HepG2 (cell line): Measurements from ENCODE around the gene MGAT4D. TPM values are rescaled to one million over a fixed set of nuclear protein-coding genes. Genes with fewer than 3 reads are reported as not detected.

Experiments used
- DNMT1 ChIP-seq: sonication (generic); formaldehyde crosslinking; IDR thresholded peaks from 2 replicates; pipeline ENCODE4 v1.5.1; 2020; ENCODE audit warnings: mild to moderate bottlenecking, missing genetic modification reagents
- FOXK2 ChIP-seq: fragments of 450-650 bp; IDR thresholded peaks from 2 replicates; pipeline ENCODE4 v1.6.1; 2016
- FOXP1 ChIP-seq, 2 experiments: fragments of 450-650 bp in 1 of 2; IDR thresholded peaks; 2 replicates each; pipeline ENCODE4 v1.6.1; 2017 to 2018; ENCODE audit warnings: antibody characterized with exemption in 1 of 2
- JUNB ChIP-seq: sonication (generic); formaldehyde crosslinking; IDR thresholded peaks from 2 replicates; pipeline ENCODE4 v1.8.0; 2022; ENCODE audit warnings: missing genetic modification reagents, mild to moderate bottlenecking, borderline replicate concordance
- KDM4B ChIP-seq: sonication (generic); formaldehyde crosslinking; IDR thresholded peaks from 2 replicates; pipeline ENCODE4 v1.4.0; 2020; ENCODE audit warnings: missing genetic modification reagents
- MED1 ChIP-seq: sonication (generic); formaldehyde crosslinking; IDR thresholded peaks from 2 replicates; pipeline ENCODE4 v1.4.0; 2020; ENCODE audit warnings: missing genetic modification reagents
- MEIS2 ChIP-seq: sonication (generic); formaldehyde crosslinking; IDR thresholded peaks from 2 replicates; pipeline ENCODE4 v1.9.0; 2021; ENCODE audit warnings: mild to moderate bottlenecking, missing genetic modification reagents
- PRMT3 ChIP-seq: sonication (generic); formaldehyde crosslinking; IDR thresholded peaks from 2 replicates; pipeline ENCODE4 v1.8.1; 2022; ENCODE audit warnings: low read depth, mild to moderate bottlenecking, moderate library complexity, missing genetic modification reagents, borderline replicate concordance
- SALL2 ChIP-seq: sonication (generic); formaldehyde crosslinking; IDR thresholded peaks from 2 replicates; pipeline ENCODE4 v1.8.1; 2023; ENCODE audit warnings: mild to moderate bottlenecking, missing genetic modification reagents, inconsistent platforms
- TOE1 ChIP-seq: sonication (generic); formaldehyde crosslinking; IDR thresholded peaks from 2 replicates; pipeline ENCODE4 v1.4.0; 2020; ENCODE audit warnings: mild to moderate bottlenecking, missing genetic modification reagents
- TRIM24 ChIP-seq: sonication (generic); formaldehyde crosslinking; IDR thresholded peaks from 2 replicates; pipeline ENCODE4 v1.8.0; 2022; ENCODE audit warnings: mild to moderate bottlenecking, missing genetic modification reagents
- ZNF33A ChIP-seq: sonication (generic); formaldehyde crosslinking; IDR thresholded peaks from 2 replicates; pipeline ENCODE4 v1.5.1; 2020; ENCODE audit warnings: missing genetic modification reagents, mild to moderate bottlenecking, moderate library complexity, borderline replicate concordance
- ZNF557 ChIP-seq: sonication (generic); formaldehyde crosslinking; IDR thresholded peaks from 2 replicates; pipeline ENCODE4 v1.4.0; 2020; ENCODE audit warnings: missing genetic modification reagents
- polyA plus RNA-seq, 8 experiments: library from polyadenylated mRNA; depleted of rRNA in 3 of 8; stranded (reverse) in 7 of 8; unstranded in 1 of 8; fragments of >200 nt; fragmentation: Illumina TruSeq in 4 of 8; extraction: Trizol in 4 of 8; gene quantifications; 2 replicates each; pipeline versions ENCODE4 v1.2.1 to v1.2.3, GENCODE V29; 2011 to 2016; ENCODE audit warnings: low read depth in 4 of 8, missing spikeins in 1 of 8, mixed read lengths in 1 of 8; ENCODE audit not compliant: insufficient read depth in 1 of 8
- total RNA-seq, 5 experiments: library from RNA; depleted of rRNA; stranded (reverse); fragments of >200 nt; fragmentation: Illumina TruSeq; extraction: Trizol; gene quantifications; 2 replicates each; pipeline ENCODE4 v1.2.3, GENCODE V29; 2016; ENCODE audit warnings: low read depth in 1 of 5
- TF ChIP-seq, protein P1 (sequence below): sonication (generic); formaldehyde crosslinking; IDR thresholded peaks from 2 replicates; pipeline ENCODE4 v1.4.0; 2020; ENCODE audit warnings: mild to moderate bottlenecking, missing genetic modification reagents
- TF ChIP-seq, protein P2 (sequence below), 2 experiments: sonication (generic) in 1 of 2; formaldehyde crosslinking in 1 of 2; IDR thresholded peaks; 2 replicates each; pipeline versions ENCODE4 v1.6.1 to v1.9.0; 2014 to 2022; ENCODE audit warnings: antibody characterized with exemption in 1 of 2, borderline replicate concordance in 1 of 2, inconsistent platforms in 1 of 2, low read depth in 1 of 2, missing genetic modification reagents in 1 of 2
- TF ChIP-seq, protein P3 (sequence below): sonication (generic); formaldehyde crosslinking; IDR thresholded peaks from 2 replicates; pipeline ENCODE4 v1.9.0; 2021; ENCODE audit warnings: missing genetic modification reagents, borderline replicate concordance
- TF ChIP-seq, protein P4 (sequence below): IDR thresholded peaks from 2 replicates; pipeline ENCODE4 v1.6.1; 2016; ENCODE audit warnings: missing compliant biosample characterization, missing genetic modification reagents, borderline replicate concordance

MGAT4D gene
- total and polyA plus RNA-seq, 2 of the 13 experiments (the other 11 are each of a cell fraction or from before 2014, with no cell fraction given), result not detected

- TF ChIP-seq SALL2 (CRISPR knock-in tag), result no peak
- no peak for TF ChIP-seq TOE1 (CRISPR knock-in tag)
- TF ChIP-seq, protein P1, sequence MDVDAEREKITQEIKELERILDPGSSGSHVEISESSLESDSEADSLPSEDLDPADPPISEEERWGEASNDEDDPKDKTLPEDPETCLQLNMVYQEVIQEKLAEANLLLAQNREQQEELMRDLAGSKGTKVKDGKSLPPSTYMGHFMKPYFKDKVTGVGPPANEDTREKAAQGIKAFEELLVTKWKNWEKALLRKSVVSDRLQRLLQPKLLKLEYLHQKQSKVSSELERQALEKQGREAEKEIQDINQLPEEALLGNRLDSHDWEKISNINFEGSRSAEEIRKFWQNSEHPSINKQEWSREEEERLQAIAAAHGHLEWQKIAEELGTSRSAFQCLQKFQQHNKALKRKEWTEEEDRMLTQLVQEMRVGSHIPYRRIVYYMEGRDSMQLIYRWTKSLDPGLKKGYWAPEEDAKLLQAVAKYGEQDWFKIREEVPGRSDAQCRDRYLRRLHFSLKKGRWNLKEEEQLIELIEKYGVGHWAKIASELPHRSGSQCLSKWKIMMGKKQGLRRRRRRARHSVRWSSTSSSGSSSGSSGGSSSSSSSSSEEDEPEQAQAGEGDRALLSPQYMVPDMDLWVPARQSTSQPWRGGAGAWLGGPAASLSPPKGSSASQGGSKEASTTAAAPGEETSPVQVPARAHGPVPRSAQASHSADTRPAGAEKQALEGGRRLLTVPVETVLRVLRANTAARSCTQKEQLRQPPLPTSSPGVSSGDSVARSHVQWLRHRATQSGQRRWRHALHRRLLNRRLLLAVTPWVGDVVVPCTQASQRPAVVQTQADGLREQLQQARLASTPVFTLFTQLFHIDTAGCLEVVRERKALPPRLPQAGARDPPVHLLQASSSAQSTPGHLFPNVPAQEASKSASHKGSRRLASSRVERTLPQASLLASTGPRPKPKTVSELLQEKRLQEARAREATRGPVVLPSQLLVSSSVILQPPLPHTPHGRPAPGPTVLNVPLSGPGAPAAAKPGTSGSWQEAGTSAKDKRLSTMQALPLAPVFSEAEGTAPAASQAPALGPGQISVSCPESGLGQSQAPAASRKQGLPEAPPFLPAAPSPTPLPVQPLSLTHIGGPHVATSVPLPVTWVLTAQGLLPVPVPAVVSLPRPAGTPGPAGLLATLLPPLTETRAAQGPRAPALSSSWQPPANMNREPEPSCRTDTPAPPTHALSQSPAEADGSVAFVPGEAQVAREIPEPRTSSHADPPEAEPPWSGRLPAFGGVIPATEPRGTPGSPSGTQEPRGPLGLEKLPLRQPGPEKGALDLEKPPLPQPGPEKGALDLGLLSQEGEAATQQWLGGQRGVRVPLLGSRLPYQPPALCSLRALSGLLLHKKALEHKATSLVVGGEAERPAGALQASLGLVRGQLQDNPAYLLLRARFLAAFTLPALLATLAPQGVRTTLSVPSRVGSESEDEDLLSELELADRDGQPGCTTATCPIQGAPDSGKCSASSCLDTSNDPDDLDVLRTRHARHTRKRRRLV (CRISPR knock-in tag), result no peak
- no peak for TF ChIP-seq MEIS2 (CRISPR knock-in tag)
- 0 out of 2 replicates have a peak, but pooled peaks have one; percentile 51 for TF ChIP-seq FOXK2
- TF ChIP-seq, protein P2, sequence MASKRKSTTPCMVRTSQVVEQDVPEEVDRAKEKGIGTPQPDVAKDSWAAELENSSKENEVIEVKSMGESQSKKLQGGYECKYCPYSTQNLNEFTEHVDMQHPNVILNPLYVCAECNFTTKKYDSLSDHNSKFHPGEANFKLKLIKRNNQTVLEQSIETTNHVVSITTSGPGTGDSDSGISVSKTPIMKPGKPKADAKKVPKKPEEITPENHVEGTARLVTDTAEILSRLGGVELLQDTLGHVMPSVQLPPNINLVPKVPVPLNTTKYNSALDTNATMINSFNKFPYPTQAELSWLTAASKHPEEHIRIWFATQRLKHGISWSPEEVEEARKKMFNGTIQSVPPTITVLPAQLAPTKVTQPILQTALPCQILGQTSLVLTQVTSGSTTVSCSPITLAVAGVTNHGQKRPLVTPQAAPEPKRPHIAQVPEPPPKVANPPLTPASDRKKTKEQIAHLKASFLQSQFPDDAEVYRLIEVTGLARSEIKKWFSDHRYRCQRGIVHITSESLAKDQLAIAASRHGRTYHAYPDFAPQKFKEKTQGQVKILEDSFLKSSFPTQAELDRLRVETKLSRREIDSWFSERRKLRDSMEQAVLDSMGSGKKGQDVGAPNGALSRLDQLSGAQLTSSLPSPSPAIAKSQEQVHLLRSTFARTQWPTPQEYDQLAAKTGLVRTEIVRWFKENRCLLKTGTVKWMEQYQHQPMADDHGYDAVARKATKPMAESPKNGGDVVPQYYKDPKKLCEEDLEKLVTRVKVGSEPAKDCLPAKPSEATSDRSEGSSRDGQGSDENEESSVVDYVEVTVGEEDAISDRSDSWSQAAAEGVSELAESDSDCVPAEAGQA (IDR thresholded peaks at IDR 0.05; ENCODE audit: low read depth), result no peak
- TF ChIP-seq, protein P2 (CRISPR knock-in tag; IDR thresholded peaks at IDR 0.05; ENCODE audit: borderline replicate concordance), result no peak
- no peak for TF ChIP-seq TRIM24 (CRISPR knock-in tag)
- no peak for TF ChIP-seq PRMT3 (CRISPR knock-in tag)
- no peak for TF ChIP-seq ZNF557
- no peak for TF ChIP-seq KDM4B
- no peak for TF ChIP-seq DNMT1
- TF ChIP-seq, protein P3, sequence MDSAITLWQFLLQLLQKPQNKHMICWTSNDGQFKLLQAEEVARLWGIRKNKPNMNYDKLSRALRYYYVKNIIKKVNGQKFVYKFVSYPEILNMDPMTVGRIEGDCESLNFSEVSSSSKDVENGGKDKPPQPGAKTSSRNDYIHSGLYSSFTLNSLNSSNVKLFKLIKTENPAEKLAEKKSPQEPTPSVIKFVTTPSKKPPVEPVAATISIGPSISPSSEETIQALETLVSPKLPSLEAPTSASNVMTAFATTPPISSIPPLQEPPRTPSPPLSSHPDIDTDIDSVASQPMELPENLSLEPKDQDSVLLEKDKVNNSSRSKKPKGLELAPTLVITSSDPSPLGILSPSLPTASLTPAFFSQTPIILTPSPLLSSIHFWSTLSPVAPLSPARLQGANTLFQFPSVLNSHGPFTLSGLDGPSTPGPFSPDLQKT (CRISPR knock-in tag), result no peak
- TF ChIP-seq, protein P4, sequence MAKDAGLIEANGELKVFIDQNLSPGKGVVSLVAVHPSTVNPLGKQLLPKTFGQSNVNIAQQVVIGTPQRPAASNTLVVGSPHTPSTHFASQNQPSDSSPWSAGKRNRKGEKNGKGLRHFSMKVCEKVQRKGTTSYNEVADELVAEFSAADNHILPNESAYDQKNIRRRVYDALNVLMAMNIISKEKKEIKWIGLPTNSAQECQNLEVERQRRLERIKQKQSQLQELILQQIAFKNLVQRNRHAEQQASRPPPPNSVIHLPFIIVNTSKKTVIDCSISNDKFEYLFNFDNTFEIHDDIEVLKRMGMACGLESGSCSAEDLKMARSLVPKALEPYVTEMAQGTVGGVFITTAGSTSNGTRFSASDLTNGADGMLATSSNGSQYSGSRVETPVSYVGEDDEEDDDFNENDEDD (CRISPR knock-in tag), result peak; percentile 63; the same call in 1 of the 2 replicates
- TF ChIP-seq FOXP1 (IDR thresholded peaks at IDR 0.05), result no peak
- 0 out of 2 replicates have a peak, but pooled peaks have one; percentile 11 for TF ChIP-seq FOXP1 (CRISPR knock-in tag; IDR thresholded peaks at IDR 0.05)
- TF ChIP-seq MED1 (CRISPR knock-in tag), result peak; percentile 18; the same call in 1 of the 2 replicates
- no peak for TF ChIP-seq ZNF33A (CRISPR knock-in tag)
- no peak for TF ChIP-seq JUNB (CRISPR knock-in tag)
Observed at GRCh38 chr4:140529434-140529833, 31.3 kb upstream of the MGAT4D start (continued).
